Islet of Langerhans (tissue), 1 donor: Measurements from ENCODE around the gene WDR59.

Experiments
- FAIRE-seq: peaks from one replicate; lab custom pipeline; 2011; peaks lifted over from hg19 to GRCh38; lab: Jason Lieb, UNC

Gene WDR59

GRCh38 chr16:74903120-74903519 lies 81.8 kb downstream of the WDR59 start:
- FAIRE-seq, result no peak

GRCh38 chr16:74902161-74902560 lies 82.8 kb downstream of the WDR59 start:
- no peak for FAIRE-seq

GRCh38 chr16:74901606-74902005 lies 83.3 kb downstream of the WDR59 start:
- no peak for FAIRE-seq

- no peak for FAIRE-seq
Measured at GRCh38 chr16:74899816-74900215, 85.1 kb downstream of the WDR59 start.

- FAIRE-seq, result no peak
Measured at GRCh38 chr16:74898659-74899058, 86.3 kb downstream of the WDR59 start.

- no peak for FAIRE-seq
Measured at GRCh38 chr16:74896389-74897370, 88.2 kb downstream of the WDR59 start.

- FAIRE-seq, result no peak
Measured at GRCh38 chr16:74893541-74893940, 91.4 kb downstream of the WDR59 start.

GRCh38 chr16:74892574-74893461 lies 92.1 kb downstream of the WDR59 start:
- FAIRE-seq, result no peak

GRCh38 chr16:74888888-74889287 lies 96.0 kb downstream of the WDR59 start:
- no peak for FAIRE-seq

- no peak for FAIRE-seq
Measured at GRCh38 chr16:74888232-74888862, 96.6 kb downstream of the WDR59 start.

GRCh38 chr16:74887084-74887483 lies 97.8 kb downstream of the WDR59 start:
- FAIRE-seq, result no peak

- FAIRE-seq, result no peak
Measured at GRCh38 chr16:74877706-74878105, 107.2 kb downstream of the WDR59 start.

GRCh38 chr16:74874912-74875546 lies 109.9 kb downstream of the WDR59 start:
- no peak for FAIRE-seq

- no peak for FAIRE-seq
Measured at GRCh38 chr16:74874123-74874522, 110.8 kb downstream of the WDR59 start.

- FAIRE-seq, result no peak
Measured at GRCh38 chr16:74872302-74872701, 112.6 kb downstream of the WDR59 start.

GRCh38 chr16:74871608-74872007 lies 113.3 kb downstream of the WDR59 start:
- FAIRE-seq, result no peak

GRCh38 chr16:74868501-74868900 lies 116.4 kb downstream of the WDR59 start:
- no peak for FAIRE-seq

- FAIRE-seq, result no peak
Measured at GRCh38 chr16:74868035-74868434, 116.9 kb downstream of the WDR59 start.

- no peak for FAIRE-seq
Measured at GRCh38 chr16:74867281-74867849, 117.6 kb downstream of the WDR59 start.

GRCh38 chr16:74865922-74866598 lies 118.9 kb downstream of the WDR59 start:
- no peak for FAIRE-seq

- FAIRE-seq, result peak; percentile 45
Measured at GRCh38 chr16:74862743-74863244, 122.1 kb downstream of the WDR59 start.
